ENCODE results near the gene EML6.
"Not testable (repeated sequence)": the region's sequence is repeated elsewhere in the genome, so short reads cannot be mapped to it uniquely, and the experiment has no call there.

Gene EML6

DNA sequence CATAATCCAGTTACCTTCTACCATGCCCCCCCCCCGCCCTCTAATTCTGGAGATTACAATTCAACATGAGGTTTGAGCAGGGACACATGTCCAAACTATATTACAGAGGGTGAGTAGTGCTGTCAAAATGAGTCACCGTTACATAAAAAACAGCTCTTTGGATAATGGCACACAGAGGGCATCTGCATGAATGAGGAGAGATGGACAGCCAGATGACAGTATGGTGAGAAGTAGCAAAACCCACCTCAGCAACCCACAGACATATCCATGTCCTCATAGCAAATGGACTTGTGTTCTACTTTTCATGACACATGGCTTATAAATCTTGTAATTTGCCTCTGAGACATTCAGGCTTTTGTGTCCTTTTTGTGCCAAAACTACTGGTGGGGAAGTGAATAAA is 132.0 kb downstream of the EML6 start:
- DNase-seq, result no peak

DNA sequence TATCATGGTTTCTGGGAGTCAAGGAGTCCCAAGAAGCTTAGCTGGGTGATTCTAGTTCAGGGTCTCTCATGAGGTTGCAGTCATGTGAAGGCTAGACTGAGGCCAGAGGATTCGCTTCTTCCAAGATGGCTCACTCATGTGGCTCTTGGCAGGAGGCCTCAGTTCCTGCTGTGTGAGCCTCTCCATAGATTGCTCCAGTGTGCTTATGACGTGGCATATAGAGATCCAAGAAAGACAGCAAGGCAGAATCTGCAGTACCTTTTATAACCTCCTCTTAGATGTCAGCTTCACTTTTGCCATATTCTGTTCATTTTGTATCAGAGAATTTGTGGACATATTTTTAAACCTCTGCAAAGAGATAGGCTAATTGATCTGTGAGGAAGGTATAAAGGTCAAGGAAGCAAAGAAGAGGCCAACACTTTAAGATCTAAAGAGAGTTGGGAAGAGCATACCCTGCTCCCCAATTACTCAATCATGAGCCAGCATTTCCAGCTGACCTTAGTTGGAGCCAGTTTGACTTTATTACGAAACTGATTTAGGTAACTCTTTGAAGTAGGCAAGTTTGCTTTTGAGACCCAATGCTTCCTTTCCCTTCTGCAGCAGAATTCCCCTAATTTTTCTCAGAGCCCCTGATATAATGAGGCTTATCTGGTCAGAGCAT is 134.7 kb downstream of the EML6 start:
- DNase-seq, result no peak

DNA sequence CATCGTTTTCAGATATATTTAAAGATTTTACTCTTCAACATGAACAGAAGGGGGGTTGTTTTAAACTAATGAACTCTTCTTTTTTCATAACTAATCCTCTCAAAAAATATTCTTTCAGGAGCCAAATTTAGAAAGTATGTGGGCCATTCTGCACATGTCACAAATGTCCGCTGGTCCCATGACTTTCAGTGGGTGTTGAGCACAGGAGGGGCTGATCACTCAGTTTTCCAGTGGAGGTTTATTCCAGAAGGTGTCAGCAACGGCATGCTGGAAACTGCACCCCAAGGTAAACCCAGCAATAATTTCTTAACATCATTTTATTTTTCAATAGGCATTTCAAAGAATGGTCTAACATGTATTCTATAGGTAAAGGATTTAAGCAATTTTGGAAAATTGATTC is 136.0 kb downstream of the EML6 start:
- DNase-seq, result no peak

DNA sequence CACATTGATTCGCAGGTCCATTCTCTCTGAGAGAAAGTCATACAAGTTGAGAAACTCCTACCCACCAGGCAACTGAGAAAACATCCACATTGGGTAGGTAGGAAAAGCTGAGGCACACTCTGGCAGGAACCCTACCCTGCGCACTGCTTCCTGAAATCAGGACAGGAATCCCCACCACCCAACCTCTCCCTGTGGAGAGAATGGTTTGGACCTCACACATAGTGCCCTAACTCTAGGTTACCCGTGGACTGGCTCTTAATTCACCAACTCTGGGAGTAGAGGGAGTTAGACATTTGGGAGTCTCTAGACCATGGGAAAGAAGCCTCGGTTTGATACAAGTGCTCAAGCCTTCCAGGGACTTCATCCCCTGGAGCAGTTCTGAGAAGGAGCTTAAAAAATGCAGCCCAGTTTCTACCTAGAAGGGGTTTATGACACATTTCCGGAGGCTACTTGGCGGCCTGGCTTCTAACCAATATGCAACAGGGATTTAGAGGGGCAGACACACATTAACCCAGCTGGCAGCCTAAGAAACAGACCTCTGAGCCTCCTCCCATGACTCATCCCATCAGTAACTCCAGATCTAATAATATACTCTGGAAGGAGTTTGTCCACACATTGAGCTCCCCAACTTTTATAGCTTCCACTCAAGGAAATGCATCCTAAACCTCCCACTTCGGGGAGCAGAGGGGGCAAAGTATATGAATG is 136.7 kb downstream of the EML6 start:
- DNase-seq, result no peak

DNA sequence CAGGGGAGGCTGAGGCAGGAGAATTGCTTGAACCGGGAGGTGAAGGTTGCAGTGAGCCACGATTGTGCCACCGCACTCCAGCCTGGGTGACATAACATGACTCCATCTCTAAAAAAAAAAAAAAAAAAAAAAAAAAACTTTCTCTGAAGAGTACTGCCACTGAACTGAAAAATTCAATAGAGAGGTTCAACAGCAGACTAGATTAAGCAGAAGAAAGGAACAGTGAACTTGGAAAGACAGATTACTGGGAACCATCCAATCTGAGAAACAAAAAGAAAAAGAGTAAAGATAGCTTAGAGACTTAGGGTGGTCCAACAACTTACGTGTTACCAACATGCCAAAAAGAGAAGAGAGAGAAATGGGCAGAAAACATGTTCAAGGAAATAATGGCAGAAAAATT is 138.8 kb downstream of the EML6 start:
- DNase-seq, result no peak

DNA sequence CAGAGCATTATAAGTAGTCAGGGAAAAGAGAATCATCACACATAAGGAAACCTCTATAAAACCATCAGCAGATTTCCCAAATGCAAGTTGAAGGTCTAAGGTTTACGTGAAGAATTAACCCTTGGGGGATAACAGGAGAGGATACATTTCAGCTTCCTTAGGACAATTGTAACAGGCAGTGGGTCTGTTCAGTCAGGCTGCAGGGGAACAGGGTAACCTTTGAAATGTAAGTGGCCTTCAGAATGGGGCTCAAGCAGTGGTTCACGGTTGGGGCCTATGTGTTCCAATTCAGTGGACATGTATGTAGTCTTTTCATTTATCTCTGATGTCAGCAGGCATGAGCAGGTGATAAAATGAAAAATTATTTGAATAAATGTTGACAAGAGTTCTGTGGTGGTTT is 139.3 kb downstream of the EML6 start:
- DNase-seq, result no peak

DNA sequence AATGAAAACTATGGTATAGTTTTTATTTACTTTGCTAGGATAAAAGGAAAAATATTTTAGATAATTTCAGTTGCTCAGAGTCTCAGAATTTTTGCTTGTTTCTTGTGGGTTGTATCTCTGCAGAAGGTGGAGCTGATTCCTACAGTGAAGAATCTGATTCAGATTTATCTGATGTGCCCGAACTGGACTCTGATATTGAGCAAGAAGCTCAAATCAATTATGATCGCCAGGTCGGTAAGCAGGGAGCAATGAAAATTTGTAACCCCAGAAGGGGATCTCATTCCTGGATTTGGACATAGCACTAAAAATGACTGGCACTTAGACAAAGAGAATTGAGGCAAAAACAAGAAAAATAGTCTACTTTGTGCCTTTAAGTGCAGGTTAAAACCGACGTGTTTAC is 140.2 kb downstream of the EML6 start:
- DNase-seq, result no peak

DNA sequence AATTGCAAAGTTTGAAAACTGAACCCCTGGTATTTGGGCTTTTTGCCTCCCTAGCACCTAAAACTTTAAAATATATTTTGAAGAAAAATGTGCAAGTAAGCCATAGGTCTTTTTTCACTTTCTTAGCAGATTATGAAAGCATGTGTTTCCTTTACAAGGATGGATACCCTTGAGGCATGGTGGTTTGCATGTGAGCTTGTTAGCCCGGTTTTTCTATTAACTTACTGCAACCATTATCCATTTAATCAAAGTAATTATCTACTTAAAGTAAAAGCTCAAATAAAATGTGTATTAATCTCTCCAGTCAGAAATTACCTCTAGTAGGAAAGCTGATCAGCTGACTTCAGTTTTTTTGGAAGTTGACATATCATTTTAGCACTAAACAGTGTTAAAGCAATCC is 140.6 kb downstream of the EML6 start:
- no peak for DNase-seq

DNA sequence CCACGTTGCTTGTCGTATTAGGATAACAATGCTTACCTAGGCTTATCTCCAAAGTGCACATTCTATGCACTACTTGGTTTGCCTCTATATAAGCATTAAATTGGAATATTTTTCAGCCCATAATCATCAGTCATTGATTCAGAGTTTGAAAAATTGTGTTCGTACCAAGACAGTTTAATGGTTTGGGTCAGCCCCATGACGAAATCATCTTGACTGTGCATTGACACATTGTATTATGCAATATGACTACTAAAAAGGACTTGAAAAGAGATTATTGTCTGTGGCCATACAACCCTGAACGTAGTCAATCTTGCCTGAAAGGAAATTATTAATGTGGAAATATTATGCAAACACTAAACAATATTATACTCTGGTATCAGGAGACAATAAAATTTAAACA is 141.3 kb downstream of the EML6 start:
- no peak for DNase-seq

DNA sequence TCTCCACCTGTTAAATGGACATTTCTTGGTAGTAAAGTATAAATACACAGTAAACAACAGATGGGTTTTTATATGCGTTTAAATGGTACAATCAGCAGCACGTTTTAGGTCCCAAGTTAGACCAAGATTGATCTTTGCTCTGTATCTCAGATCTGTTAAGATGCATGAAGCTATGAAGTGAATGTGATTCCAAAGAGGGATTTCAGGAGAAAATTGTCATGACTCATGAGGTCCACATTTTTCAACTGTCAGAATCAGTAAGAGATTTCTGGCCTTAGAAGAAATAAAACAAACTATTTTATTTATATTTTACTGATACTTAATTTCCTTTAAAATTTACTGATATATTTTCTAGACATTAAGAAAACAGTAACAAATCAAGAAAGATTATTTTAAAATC is 142.7 kb downstream of the EML6 start:
- no peak for DNase-seq

DNA sequence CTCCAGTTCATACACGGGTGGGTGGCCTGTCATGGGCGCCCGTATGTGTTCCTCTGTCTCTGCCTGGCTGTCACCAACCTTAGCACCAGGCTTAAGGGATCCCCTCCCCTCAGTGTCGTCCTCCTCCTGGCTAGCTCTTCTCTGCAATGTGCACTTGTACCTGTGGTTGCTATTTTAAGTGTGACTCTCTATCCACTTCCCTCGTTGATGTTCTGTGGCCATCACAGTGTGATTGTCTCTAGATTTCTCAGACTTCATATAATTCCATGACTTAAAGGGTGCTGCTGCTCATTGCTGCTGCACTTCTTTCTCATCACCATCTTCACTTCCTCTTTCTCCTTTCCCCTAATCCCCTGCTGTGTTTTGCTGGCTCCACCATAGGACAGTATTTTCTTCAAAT is 143.4 kb downstream of the EML6 start:
- DNase-seq, result no peak

DNA sequence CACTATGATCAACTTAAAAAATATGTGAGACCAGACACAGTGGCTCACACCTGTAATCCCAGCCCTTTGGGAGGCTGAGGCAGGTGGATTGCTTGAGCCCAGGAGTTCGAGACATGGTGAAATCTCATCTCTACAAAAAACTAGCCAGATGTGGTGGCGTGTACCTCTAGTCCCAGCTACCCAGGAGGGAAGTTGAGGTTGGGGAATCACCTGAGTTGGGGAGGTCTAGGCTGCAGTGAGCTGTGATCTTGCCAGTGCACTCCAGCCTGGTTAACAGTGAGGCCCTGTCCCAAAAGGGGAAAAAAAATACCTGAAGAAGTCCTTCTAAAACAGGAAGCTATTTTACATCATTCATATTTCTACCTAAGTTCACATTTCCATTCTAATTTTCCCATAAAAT is 144.0 kb downstream of the EML6 start:
- no peak for DNase-seq

DNA sequence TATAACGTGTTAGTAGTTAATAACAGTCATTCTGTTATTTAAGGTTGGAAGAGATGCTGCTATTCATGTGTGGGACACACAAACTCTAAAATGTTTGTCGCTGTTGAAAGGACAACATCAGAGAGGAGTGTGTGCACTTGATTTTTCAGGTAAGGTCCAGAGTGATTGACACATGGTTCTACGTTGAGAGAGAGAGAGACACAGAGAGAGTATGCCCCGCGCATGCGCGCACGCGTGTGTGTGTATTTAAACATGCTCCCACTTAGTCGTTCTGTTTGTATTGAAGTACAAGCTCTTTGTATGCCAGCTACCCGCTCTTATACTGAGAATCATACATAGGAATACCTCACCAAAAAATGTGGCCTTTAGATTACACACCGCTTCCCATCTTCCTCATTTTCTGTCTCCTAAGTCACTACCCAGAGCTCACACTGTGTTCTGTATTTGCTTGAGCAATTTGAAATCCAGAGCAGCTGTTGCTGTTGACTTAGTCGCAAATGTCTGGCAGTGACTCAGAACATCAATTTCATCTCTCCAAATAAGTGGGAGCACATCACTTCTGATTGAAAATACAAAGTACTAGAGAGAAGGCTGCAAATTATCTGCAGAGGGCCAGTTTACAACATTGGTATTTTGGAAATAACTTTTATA is 148.1 kb downstream of the EML6 start:
- no peak for DNase-seq

DNA sequence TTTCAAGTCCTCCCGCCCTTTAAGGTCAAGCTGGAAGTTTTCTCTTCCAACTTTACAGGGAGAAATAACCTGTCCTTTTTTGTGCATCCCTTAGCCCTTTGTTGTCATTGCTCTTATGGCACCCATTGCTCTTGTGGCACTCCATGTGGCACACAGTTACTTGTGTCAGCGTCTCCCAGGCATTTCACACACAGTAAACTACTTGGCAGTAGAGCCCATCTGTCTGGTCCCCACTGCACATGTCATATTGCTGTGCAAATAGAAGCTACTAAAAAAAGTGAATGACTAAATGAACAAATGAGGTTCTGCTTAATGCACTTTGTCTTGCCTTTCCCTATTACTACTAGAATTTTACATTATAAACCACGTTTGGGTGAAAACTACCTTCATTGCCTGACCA is 149.3 kb downstream of the EML6 start:
- no peak for DNase-seq

DNA sequence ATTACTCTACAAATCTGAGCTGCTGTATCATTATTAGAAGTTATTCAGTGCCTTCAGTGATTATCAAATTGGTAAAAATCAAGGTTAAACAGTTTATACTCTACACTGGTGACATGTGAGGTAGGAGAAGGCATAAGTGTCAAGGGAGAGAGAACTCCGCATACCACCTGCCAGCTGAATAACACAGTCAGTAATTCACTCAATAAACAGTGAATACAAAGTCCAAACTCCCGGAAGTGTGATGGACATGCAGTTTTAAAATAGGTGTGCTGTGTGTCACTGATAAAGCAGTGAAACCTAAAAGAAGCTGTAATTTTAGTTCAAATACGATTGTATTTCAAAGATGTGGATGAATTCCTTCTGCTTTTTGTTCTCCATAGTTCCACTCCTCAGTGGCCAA is 149.8 kb downstream of the EML6 start:
- not testable (repeated sequence) for DNase-seq

DNA sequence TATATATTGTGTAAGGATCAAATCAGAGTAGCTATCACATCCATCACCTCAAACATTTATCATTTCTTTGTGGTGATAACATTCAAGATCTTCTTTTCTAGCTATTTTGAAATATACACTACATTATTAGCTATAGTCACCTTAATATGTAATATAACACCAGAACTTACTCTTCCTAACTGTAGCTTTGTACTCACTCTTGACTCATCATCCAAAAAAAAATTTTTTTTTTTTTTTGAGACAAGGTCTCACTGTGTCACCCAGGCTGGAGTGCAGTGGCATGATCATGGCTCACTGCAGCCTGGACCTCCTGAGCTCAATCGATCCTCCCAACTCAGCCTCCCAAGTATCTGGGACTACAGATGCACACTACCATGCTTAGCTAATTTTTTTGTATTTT is 153.3 kb downstream of the EML6 start:
- DNase-seq, result no peak

DNA sequence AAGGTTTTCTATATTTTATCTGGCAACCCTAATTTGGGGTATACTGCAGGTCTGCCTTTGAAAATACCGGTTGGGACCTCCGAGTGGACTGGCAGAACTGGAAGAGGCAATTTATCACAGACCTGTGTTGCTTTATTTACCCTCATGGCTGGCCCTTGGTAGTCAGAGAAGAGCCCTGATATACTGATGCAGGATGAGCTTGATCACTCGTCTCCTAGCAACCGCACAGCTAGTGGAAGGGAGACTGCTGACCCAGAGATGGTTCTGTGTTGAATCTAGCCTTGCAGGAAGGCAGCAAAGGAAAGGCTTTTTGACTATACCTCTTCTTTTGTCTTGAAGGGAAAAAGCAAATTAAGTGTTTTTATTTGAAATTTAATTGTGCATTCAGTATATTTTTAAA is 154.7 kb downstream of the EML6 start:
- DNase-seq, result no peak

DNA sequence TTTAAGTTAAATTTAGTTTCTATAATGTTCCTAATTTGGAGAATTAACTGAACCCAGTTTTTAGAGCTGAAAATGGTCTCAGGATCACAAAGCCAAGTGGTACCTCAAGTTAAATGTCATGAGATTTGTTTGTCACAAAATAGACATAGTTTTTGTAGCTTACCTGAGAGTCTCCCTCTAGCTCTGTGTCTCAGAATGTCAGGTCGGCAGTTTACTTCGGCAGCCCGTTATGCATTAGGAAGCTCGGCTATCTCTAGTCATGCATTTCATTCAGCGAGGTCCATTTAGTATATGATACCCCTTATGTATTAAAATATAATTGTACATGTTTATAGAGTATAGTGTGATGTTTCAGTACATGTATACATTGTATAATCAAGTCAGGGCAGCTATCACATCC is 155.6 kb downstream of the EML6 start:
- no peak for DNase-seq

DNA sequence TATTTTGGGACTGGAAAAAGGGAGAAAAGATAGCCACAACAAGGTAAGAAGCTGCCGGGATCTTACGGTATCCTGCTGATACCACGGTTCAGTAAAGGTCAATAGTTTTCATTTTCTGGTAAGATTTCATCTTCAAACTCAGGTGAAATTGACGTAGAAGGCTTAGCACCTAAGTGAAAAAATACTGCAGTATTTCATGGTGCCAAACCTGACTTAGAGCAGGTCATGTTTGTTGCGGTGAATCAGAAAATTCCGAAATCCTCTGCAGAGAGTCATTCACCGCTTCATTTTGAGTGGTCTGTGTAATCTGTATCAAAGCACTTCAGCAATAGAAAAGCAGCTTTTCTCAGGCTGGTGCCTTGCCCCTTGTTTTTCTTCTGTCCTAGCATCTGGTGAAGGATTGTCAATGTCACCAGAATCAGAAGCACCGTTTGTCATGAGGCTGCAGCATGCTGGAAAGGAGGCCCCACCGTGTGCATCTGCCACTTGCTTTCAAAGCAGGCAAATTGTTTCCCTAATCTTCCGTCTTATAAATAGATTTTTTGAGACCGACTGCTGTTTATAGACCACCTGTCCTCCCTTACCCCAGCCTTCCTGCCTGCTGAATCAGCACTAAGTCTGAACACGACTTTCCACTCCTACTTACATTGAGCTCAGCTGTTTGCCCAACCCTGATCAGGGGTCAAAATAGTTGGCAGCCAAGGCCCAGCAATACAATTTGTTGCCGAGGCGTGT is 156.3 kb downstream of the EML6 start:
- DNase-seq, result no peak

DNA sequence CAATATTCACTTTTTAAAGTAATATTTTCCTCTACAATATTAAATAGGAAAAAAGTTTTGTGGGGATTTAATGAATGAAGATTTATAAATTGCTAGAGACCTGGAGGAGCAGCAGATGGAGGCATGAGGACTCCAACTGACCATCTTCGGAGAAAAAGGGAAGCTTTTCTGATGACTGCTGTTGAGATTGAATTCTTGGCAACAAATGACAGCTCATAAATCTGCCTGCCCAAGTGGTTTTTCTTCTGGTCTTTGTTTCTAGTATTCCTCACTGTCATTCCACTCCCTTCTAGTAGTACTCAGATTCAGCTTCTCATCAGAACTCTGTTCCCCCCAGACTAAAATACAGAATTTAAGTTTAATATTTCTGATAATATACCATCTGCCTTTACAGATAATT is 157.0 kb downstream of the EML6 start:
- DNase-seq, result no peak

DNA sequence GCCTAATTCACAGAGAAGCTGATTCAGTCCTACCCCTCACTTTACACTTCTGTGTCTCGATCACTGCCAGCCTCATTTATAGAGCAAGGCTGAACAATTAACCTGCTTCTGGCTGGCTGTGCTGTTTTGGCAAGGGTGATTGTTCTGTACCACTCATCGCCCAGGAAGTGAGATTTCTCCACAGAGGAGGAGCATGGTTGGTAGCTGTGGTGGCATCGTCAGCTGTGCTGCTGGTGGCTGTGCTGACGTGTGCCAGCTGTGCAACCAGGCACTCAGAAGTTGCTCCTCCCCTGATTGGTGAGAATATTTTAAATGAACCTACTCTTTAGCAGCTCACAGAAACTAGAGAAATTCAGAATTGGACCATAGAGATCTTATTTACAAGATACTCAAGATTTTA is 158.3 kb downstream of the EML6 start:
- no peak for DNase-seq

DNA sequence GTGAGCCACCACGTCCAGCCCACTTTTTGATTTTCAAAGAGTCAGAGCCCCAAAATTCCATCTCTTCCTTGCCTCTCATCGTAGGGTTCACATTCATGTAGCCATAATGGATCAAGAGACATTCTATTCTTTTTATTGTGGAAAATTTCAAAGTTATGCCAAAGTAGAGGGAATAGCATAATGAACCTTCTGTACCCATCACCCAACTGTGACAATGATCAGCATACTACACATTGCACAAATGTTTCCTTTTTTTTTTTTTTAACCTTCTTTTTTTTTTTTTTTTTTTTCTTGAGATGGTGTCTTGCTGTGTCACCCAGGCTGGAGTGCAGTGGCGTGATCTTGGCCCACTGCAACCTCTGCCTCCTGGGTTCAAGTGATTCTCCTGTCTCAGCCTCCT is 162.4 kb downstream of the EML6 start:
- no peak for DNase-seq

DNA sequence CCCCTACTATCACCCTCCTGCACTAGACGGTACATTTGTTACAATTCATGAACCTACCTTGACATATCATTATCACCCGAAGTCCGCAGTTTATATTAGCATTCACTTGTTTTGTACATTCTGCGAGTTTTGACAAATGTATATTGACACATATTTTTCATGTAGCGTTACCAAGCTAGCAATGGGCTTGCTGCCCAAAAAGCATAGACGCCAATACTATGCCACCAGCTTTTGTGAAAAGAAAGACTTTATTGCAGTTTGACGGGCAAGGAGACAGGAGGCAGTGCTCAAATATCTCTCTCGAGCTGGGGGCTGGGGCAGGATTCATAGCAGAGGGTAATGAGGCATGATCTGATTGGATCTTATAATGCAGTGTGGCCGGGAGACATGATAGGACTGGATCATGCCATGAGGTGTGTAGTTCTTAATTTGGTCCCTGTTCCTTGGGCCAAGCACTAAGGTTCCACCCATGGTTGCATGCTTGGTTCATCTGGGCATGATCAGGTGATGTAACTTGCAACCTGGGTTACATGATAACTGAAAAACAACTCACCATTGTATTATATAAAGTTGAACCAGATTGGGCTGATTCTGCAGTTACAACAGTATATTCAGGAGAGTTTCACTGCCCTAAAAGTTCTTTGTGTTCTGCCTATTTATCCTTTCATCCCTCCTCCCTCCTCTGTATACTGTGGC is 164.5 kb downstream of the EML6 start:
- no peak for DNase-seq

Measured in CD4-positive, alpha-beta T cell treated with Interleukin-12 subunit alpha and Interleukin-12 subunit beta, for 1 hour (primary cell).